ENCODE measurements around the gene RHOF. TPM values are rescaled to one million over a fixed set of nuclear protein-coding genes. Genes with fewer than 3 reads are reported as not detected.

Gene RHOF
- total RNA-seq, 2 donors from 2014 or later: 9.9 to 10.2 TPM

DNA sequence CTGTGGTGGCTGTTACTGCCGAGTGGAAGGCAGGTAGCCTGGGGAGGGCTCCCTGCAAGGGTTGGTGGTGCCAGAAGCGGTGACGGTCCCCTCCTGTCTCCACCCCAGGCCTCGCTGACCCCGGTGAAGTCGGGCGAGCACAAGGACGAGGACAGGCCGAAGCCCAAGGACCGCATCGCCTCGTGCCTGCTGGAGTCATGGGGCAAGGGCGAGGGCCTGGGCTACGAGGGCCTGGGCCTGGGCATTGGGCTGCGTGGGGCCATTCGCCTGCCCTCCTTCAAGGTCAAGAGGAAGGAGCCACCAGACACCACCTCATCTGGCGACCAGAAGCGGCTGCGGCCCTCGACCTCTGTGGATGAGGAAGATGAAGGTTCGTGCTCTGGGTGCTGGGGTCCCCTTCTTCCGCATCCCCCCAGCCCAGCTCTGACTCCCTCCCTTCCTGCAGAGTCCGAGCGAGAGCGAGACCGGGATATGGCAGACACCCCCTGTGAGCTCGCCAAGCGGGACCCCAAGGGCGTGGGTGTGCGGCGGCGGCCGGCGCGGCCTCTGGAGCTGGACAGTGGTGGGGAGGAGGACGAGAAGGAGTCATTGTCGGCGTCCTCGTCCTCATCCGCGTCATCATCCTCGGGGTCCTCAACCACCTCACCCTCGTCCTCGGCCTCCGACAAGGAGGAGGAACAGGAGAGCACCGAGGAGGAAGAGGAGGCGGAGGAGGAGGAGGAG lies 23.6 kb upstream of the RHOF start:
- Histone ChIP-seq H3K27me3 (no peaks in the 10 kb centered on the region), H3K4me1 (peaks cover 16% of the 10 kb centered on the region), H3K36me3 (replicated peaks in 1 of 2; ENCODE audit: insufficient read depth in 1 of 2, low read depth in 2 of 2) (peaks cover 28 to 63% of the 10 kb centered on the region in 2 donors), H3K9me3 (no peaks in the 10 kb centered on the region), H3K27ac (no peak overlapping the region), H3K4me3 (no peak overlapping the region)
- intact Hi-C loops (cut with DNase I): no loop called here
- WGBS, 2 donors: 92 to 94% methylated on average over 44 to 45 of the region's 47 CpGs
- TF ChIP-seq POLR2A (IDR thresholded peaks at IDR 0.05): no peak
- TF ChIP-seq, protein P1, sequence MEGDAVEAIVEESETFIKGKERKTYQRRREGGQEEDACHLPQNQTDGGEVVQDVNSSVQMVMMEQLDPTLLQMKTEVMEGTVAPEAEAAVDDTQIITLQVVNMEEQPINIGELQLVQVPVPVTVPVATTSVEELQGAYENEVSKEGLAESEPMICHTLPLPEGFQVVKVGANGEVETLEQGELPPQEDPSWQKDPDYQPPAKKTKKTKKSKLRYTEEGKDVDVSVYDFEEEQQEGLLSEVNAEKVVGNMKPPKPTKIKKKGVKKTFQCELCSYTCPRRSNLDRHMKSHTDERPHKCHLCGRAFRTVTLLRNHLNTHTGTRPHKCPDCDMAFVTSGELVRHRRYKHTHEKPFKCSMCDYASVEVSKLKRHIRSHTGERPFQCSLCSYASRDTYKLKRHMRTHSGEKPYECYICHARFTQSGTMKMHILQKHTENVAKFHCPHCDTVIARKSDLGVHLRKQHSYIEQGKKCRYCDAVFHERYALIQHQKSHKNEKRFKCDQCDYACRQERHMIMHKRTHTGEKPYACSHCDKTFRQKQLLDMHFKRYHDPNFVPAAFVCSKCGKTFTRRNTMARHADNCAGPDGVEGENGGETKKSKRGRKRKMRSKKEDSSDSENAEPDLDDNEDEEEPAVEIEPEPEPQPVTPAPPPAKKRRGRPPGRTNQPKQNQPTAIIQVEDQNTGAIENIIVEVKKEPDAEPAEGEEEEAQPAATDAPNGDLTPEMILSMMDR (IDR thresholded peaks at IDR 0.05): no peak
- ATAC-seq (no peak), DNase-seq (no peak)

DNA sequence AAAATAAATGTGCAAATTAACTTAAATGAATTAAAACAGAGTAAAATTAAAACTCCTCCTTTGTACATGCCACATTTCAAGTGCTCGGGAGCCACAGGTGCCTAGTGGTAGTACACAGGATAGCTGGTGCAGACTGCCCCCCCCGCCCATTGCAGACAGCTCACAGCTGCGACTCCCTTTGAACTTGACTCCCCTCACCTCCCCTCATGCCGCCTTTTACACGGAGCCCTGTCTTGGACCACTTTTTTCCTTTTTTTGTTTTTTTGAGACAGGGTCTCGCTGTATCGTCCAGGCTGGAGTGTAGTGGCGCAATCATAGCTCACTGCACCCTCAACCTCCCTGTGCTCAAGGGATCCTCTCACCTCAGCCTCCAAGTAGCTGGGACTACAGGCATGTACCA lies 21.8 kb upstream of the RHOF start:
- Histone ChIP-seq H3K27ac (no peak overlapping the region), H3K36me3 (replicated peaks in 1 of 2; ENCODE audit: insufficient read depth in 1 of 2, low read depth in 2 of 2) (peaks cover 20 to 50% of the 10 kb centered on the region in 2 donors), H3K9me3 (no peaks in the 10 kb centered on the region), H3K27me3 (no peaks in the 10 kb centered on the region), H3K4me3 (no peak overlapping the region), H3K4me1 (peaks cover 34% of the 10 kb centered on the region)
- 85 to 93% methylated on average over 8 of the region's 8 CpGs for WGBS, 2 donors
- DNase-seq: no peak
- ATAC-seq: no peak
- intact Hi-C loops (cut with DNase I): no loop called here
- no peak for TF ChIP-seq POLR2A (IDR thresholded peaks at IDR 0.05)
- TF ChIP-seq, protein P1 (IDR thresholded peaks at IDR 0.05): no peak

DNA sequence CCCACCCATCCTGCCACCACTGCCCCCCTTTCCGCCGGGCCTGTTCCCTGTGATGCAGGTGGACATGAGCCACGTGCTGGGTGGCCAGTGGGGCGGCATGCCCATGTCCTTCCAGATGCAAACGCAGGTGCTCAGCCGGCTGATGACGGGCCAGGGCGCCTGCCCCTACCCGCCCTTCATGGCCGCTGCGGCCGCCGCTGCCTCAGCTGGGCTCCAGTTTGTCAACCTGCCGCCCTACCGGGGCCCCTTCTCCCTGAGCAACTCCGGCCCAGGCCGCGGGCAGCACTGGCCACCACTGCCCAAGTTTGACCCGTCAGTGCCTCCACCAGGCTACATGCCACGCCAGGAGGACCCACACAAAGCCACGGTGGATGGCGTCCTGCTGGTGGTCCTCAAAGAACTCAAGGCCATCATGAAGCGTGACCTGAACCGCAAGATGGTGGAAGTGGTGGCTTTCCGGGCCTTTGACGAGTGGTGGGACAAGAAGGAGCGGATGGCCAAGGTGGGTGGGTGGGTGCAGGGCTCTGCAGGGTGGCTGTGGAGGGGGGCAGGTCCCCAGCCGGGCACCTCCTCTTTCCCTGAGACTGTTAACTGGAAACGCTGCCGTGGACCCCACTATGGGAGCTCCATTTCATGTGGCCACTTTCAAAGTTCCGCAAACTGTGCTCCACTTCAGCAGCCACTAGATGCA lies 21.1 kb upstream of the RHOF start:
- Histone ChIP-seq H3K36me3 (replicated peaks in 1 of 2; ENCODE audit: insufficient read depth in 1 of 2, low read depth in 2 of 2) (peaks cover 20 to 44% of the 10 kb centered on the region in 2 donors), H3K27me3 (no peaks in the 10 kb centered on the region), H3K27ac (no peak overlapping the region), H3K4me1 (peaks cover 41% of the 10 kb centered on the region), H3K4me3 (no peak overlapping the region), H3K9me3 (no peaks in the 10 kb centered on the region)
- 85 to 96% methylated on average over 19 of the region's 31 CpGs for WGBS, 2 donors
- no peak for ATAC-seq
- intact Hi-C loops (cut with DNase I): no loop called here
- TF ChIP-seq, protein P1 (IDR thresholded peaks at IDR 0.05): no peak
- no peak for TF ChIP-seq POLR2A (IDR thresholded peaks at IDR 0.05)
- DNase-seq: no peak

DNA sequence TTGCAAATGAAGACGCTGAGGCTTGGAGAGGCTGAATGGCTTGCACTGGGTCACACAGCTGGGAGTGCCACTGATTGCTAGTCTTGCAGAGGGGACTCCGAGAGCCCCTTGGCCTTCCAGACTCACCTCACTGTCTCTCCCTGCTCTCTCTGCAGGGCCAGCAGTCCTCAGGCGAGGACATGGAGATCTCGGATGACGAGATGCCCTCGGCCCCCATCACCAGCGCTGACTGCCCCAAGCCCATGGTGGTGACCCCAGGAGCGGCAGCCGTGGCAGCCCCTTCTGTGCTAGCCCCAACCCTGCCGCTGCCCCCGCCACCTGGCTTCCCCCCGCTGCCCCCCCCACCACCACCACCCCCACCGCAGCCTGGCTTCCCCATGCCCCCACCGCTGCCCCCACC lies 20.5 kb upstream of the RHOF start:
- Histone ChIP-seq H3K4me1 (peaks cover 41% of the 10 kb centered on the region), H3K27ac (no peak overlapping the region), H3K4me3 (no peak overlapping the region), H3K9me3 (no peaks in the 10 kb centered on the region), H3K36me3 (replicated peaks in 1 of 2; ENCODE audit: insufficient read depth in 1 of 2, low read depth in 2 of 2) (peaks cover 15 to 40% of the 10 kb centered on the region in 2 donors), H3K27me3 (no peaks in the 10 kb centered on the region)
- 90 to 92% methylated on average over 3 to 12 of the region's 14 CpGs for WGBS, 2 donors
- DNase-seq (no peak), ATAC-seq (no peak)
- intact Hi-C loops (cut with DNase I): no loop called here
- no peak for TF ChIP-seq POLR2A (IDR thresholded peaks at IDR 0.05)
- TF ChIP-seq, protein P1 (IDR thresholded peaks at IDR 0.05): no peak

All from body of pancreas (tissue), 4 donors.